Neuron (in vitro differentiated cells): Measurements from ENCODE around the gene KCNS1.
"Not testable (repeated sequence)": the region's sequence is repeated elsewhere in the genome, so short reads cannot be mapped to it uniquely, and the experiment has no call there.

Source experiments
- H2AFZ ChIP-seq: one replicate; pipeline ENCODE4 v1.6.1; 2013; ENCODE audit warnings: low read depth, mild to moderate bottlenecking, inconsistent platforms, low read length, moderate library complexity
- H3K27me3 ChIP-seq: one replicate; pipeline ENCODE4 v1.6.1; 2013; ENCODE audit warnings: low read length; ENCODE audit not compliant: insufficient read depth
- H3K36me3 ChIP-seq: one replicate; pipeline ENCODE4 v1.6.1; 2013; ENCODE audit warnings: low read length; ENCODE audit not compliant: insufficient read depth
- H3K4me1 ChIP-seq: one replicate; pipeline ENCODE4 v1.6.1; 2013; ENCODE audit warnings: low read length; ENCODE audit not compliant: insufficient read depth
- H3K4me3 ChIP-seq: 2 replicates; pipeline ENCODE4 v1.5.1; 2013; ENCODE audit warnings: mild to moderate bottlenecking, low read length, moderate library complexity
- H3K9me3 ChIP-seq: one replicate; pipeline ENCODE4 v1.6.1; 2013; ENCODE audit warnings: low read length

The KCNS1 gene

DNA sequence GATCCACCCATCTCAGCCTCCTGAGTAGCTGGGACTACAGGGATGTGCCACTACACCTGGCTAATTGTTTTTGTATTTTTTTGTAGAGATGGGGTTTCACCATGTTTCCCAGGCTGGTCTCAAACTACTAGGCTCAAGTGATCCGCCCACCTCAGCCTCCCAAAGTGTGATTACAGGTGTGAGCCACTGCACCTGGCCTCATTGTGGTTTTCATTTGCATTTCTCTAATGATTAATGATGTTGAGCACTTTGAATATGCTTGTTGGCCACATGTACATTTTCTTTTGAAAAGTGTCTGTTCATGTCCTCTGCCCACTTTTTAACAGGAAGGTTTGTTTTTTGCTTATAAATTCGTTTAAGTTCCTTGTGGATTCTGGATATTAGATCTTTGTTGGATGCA is 37.8 kb downstream of the KCNS1 start:
- H3K4me3 ChIP-seq, H3K9me3 ChIP-seq, H3K36me3 ChIP-seq, H3K27me3 ChIP-seq, H3K4me1 ChIP-seq, H2AFZ ChIP-seq: not testable (repeated sequence)

- Histone ChIP-seq H3K4me1 (peaks cover 8% of the 10 kb centered on the region), H3K4me3 (no peak overlapping the region), H3K27me3 (no peaks in the 10 kb centered on the region), H3K9me3 (no peaks in the 10 kb centered on the region), H2AFZ (no peak overlapping the region), H3K36me3 (peaks cover 11% of the 10 kb centered on the region)
These were observed 39.7 kb downstream of the KCNS1 start for GRCh38 chr20:45061244-45061643.

DNA sequence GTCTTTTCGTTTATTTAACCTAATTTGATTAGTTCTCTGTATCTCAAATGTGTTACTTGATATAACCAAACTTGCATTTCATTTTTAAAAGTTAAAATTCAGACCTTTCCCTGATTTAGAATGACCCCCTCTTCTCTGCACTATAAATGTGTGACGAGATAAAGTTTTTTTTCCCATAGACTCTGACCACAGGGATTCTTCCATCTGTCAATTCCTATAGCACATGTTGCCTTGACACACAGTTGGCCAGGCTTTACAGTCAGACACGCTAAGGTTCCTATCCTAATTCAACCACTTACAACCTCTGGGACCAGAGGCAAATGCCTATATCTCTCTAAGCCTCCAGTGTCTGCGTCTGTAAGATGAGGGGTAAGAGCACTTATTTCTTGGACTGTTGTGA is 40.6 kb downstream of the KCNS1 start:
- H3K27me3 ChIP-seq = no peaks in the 10 kb centered on the region
- H2AFZ ChIP-seq = no peak overlapping the region
- H3K4me3 ChIP-seq = no peak overlapping the region
- H3K4me1 ChIP-seq = peaks cover 8% of the 10 kb centered on the region
- H3K36me3 ChIP-seq = peaks cover 11% of the 10 kb centered on the region
- no peaks in the 10 kb centered on the region for H3K9me3 ChIP-seq

DNA sequence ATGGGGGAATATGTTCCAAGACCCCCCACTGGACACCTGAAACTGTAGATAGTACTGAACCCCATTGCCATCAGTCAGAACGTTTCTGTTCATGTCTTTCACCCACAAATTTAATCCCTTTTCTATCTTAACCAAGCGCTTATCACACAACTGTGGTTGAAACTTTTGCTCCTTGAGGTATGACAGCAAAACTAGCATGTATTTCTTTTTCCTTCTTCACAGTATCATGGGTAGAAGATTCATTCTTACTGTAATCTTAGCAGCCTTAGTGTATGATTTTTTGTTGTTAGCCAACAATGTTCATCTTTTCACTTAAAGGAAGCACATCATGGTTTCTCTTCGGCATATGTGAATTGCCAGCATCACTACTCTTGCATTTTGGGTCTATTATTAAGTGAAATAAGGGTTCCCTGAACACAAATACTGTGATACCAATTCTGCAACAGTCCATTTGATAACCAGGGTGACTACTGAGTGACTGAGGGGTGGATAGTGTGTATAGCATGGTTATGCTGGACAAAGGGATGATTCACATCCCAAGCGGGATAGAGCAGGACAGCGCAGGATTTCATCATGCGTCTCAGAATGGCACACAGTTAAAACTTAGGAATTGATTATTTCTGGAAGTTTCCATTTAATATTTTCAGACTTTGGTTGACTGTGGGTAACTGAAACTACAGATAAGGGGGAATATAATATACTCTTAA is 41.8 kb downstream of the KCNS1 start:
- Histone ChIP-seq H3K4me1 (peaks cover 8% of the 10 kb centered on the region), H3K4me3 (no peak overlapping the region), H3K9me3 (no peaks in the 10 kb centered on the region), H2AFZ (no peak overlapping the region), H3K36me3 (peaks cover 11% of the 10 kb centered on the region), H3K27me3 (no peaks in the 10 kb centered on the region)

- Histone ChIP-seq H3K36me3 (peaks cover 11% of the 10 kb centered on the region), H3K27me3 (no peaks in the 10 kb centered on the region), H2AFZ (no peak overlapping the region), H3K4me3 (no peak overlapping the region), H3K9me3 (no peaks in the 10 kb centered on the region), H3K4me1 (peaks cover 14% of the 10 kb centered on the region)
These were observed 42.6 kb downstream of the KCNS1 start for GRCh38 chr20:45058168-45058850.

- Histone ChIP-seq H3K36me3 (peaks cover 10% of the 10 kb centered on the region), H3K27me3 (no peaks in the 10 kb centered on the region), H2AFZ (no peak overlapping the region), H3K4me3 (no peak overlapping the region), H3K4me1 (peaks cover 26% of the 10 kb centered on the region), H3K9me3 (no peaks in the 10 kb centered on the region)
These were observed 44.3 kb downstream of the KCNS1 start for GRCh38 chr20:45056473-45057173.

GRCh38 chr20:45055056-45055455 is 45.9 kb downstream of the KCNS1 start:
- Histone ChIP-seq H3K4me1 (peaks cover 32% of the 10 kb centered on the region), H2AFZ (no peak overlapping the region), H3K4me3 (no peak overlapping the region), H3K9me3 (no peaks in the 10 kb centered on the region), H3K27me3 (no peaks in the 10 kb centered on the region), H3K36me3 (peaks cover 10% of the 10 kb centered on the region)

GRCh38 chr20:45053430-45054351 is 47.2 kb downstream of the KCNS1 start:
- Histone ChIP-seq H2AFZ (no peak overlapping the region), H3K27me3 (no peaks in the 10 kb centered on the region), H3K36me3 (peaks cover 10% of the 10 kb centered on the region), H3K4me3 (no peak overlapping the region), H3K4me1 (peaks cover 35% of the 10 kb centered on the region), H3K9me3 (no peaks in the 10 kb centered on the region)

DNA sequence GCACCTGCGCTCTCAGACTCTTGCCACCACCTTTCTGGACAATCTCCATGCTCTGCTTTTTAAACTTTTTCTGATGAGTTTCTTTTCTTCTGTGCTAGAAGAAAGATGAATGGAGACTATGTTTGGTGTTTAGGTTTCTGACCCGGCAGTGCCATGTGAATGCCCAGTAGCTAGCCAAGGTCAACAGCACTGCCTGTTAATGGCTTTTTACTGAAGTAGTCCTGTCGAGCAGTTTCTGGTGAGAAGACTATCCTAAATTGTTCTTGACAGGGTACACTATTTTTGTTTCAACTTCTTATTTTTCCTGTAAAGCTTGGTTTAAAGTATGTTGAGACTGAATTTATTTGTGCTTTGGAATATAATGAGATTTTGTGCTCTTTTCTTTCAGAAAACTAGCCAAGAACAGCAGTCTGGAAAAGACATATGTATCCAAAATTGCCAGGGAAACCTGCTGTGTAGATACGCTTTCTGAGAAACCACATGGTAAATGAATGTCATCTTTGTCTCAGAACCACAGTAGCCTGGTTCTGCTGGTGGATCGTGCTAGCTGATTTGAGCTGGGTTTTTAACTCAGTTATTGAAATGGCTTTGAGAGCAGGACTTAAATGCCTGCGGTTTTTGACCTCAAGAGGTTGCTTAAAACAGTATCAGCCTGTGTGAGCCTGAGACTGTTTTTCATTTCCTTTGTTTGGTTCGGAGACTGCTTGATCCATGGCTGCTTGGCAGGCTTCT is 48.1 kb downstream of the KCNS1 start:
- Histone ChIP-seq H3K4me3 (no peak overlapping the region), H2AFZ (no peak overlapping the region), H3K4me1 (peaks cover 27% of the 10 kb centered on the region), H3K36me3 (peaks cover 10% of the 10 kb centered on the region), H3K27me3 (no peaks in the 10 kb centered on the region), H3K9me3 (no peaks in the 10 kb centered on the region)

- Histone ChIP-seq H3K4me1 (peaks cover 27% of the 10 kb centered on the region), H3K27me3 (no peaks in the 10 kb centered on the region), H3K36me3 (no peaks in the 10 kb centered on the region), H3K9me3 (no peaks in the 10 kb centered on the region), H3K4me3 (no peak overlapping the region), H2AFZ (no peak overlapping the region)
These were observed 49.5 kb downstream of the KCNS1 start for GRCh38 chr20:45051204-45052060.

DNA sequence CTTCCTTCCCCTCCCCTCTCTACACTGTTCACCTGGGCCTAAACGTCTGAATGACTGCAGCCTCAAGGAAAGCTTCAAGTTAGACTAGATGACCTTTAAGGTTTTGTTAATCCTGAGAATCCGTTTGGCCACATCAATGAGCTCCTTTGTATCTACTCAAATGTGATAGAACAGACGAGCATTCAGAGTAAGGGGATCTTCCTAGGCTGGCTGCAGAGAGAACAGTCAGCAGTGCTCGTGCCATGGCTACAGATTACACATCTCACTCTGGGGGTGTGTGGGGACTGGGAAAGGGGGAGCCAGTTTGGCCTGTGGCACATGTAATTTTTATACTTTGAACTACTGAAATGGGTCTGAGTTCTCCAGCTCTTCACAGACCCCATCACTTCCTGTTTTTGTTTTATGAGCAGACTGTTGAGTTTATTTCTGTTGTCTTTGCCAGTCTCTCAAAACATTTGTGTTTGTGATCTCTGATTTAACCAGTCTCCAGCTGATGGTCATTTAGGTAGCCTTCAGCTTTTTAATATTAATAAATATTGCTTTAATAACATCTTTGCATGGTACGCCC is 50.9 kb downstream of the KCNS1 start:
- H3K4me3 ChIP-seq = no peak overlapping the region
- H3K36me3 ChIP-seq = no peaks in the 10 kb centered on the region
- H2AFZ ChIP-seq = no peak overlapping the region
- H3K9me3 ChIP-seq = no peaks in the 10 kb centered on the region
- H3K4me1 ChIP-seq = peaks cover 27% of the 10 kb centered on the region
- H3K27me3 ChIP-seq = no peaks in the 10 kb centered on the region
